ENCODE data around the gene OLFML1.
"Not testable (repeated sequence)": the region's sequence is repeated elsewhere in the genome, so short reads cannot be mapped to it uniquely, and the experiment has no call there.

Gene OLFML1

DNA sequence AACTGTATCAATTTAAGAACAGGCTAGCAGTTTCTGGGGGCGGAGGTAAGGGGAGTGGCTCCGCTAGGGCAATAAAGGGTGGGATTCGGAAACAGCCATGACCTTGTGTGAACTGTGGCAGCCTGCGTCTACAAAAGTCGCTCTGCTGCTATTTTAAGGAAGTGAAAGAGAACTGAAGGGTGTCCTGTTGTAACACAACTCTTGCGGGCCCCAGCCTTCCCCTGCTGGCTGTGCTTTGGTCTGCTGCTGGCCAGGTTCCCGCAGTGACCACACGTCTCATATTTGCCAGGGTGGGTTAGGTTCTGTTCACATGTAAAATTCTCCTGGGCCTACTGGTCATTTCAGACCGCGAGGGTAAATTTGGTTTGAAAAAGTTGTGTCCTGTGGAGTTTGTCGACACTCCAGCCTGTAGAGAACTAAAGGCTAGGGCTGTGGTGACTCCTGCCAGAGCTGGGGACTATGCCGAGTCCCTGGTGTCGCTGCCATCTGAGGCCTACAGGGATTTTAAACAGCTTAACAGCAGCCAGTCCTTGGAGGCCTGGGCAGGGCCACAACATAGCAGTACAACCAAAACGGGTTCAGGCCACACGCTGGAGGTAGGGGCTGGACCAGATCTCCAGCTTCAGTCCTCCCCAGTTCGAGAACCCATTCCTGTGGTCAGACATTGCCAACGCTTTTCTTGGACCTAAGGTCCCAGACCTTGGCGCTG, 27.4 kb downstream of the OLFML1 start:
- DNase-seq (ENCODE audit: low read depth, low spot score), result no peak

DNA sequence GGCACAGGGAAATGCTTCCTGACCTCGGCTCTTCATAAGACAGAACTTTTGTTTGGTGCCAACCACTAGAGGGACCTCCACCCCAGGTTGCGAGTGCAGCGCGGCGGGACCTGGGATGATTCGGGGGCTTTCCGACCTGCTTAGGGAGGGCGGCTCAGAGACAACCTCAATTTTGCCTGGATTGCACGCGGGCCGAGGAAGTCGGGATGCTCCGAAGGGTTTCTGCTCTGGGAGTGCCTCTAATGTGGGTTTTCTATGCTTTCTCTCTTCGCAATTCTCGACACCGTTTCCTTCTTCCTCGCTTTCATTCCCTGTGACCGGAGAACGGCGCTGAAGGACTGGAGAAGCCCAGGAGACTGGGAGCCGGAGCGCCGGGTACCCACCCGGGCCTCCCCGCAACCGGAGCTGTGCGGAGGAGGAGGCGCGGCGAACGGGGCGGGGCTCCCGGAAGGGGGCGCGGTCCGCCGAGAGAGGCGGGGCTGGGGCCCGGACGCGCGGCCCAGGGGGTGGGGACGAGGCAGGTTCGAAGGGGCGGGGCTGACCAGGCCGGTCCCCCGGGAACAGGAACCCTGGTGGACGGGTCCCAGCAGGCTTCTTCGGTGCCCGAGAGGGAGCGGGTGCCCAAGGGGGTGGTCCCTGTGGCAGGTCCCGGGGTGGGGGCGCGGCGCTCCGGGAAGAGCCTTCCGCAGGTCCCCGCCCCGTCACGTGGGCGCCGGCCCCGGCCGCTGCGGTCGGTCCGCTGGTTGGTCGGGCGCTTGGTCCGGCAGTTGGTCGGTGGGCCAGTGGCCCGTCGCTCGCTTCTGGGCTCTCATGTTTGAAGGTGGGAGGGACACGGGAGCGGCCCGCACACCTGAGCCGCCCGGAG, 28.2 kb downstream of the OLFML1 start, which contains the start of gene PPFIBP2:
TSS of gene PPFIBP2 (plus strand) at position 766 of the 865 bp plus-strand sequence. CDS start 35,477 bp downstream, outside the sequence.
- no peak for DNase-seq (ENCODE audit: low read depth, low spot score)

DNA sequence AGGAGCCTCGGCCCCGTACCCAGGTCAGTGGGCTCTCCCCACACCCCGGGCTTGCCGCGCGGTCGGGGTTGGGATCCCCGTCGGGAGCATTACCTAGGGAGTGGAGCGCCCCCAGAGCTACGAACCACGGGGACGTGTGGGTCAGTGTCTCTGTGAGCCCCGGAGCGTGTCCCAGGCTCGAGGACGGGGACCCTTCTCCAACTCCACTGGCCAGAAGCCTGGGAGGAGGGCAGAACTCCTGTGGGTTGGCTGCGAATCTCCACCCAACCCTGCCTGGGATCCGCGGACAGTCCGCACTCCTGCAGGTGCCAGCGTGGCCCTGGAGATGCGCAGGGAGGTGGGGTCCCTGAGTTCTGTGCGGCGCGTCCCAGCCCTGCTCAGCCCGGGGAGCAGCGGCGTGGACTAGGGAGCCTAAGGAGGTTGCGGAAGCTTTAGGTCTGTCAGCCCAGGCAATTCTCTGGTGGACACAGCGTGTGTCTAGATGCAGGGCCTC, 28.8 kb downstream of the OLFML1 start:
- DNase-seq (ENCODE audit: low read depth, low spot score), result no peak

GRCh38 chr11:7515447-7515886, 30.2 kb downstream of the OLFML1 start:
- DNase-seq (ENCODE audit: low read depth, low spot score), result no peak

DNA sequence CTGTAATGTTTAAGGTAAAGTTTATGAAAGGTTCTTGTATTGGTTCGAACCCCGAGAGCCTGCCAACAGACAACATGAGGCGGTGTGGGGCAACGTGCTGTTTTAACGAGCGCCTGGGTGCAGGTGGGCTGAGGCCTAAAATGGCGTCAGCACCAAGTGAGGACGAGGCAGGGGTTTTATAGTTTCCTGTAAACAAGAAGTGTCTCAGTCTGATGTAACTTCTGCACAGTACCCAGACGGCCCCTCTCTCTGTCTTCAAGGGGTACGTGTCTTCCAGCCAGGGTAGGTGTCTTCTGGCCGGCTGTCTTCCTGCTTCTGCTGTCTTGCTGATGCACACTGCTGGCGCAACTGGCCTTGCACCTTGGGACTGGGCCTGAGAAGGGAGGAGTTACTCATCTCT, 31.2 kb downstream of the OLFML1 start:
- DNase-seq (ENCODE audit: low read depth, low spot score), result no peak

DNA sequence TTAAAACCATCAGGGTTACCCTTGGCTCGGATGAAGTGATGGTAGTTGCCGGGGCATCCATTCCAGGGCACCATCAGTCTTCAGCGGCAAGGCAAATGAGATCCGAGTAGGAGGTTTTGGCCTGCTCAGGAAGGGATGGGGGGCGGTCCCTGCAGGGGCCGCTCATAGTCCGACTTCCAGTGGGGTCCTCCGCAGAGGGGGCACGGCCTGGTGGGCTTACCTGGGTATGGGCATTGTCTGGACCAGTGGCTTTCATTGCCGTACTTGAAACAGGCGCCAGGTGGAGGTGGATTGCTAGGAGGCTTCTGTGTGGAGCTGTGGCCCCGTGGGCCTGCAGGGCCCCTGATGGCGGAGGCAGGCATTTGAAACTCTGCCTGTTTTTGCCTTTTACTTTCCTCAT, 32.4 kb downstream of the OLFML1 start:
- DNase-seq (ENCODE audit: low read depth, low spot score), result not testable (repeated sequence)

DNA sequence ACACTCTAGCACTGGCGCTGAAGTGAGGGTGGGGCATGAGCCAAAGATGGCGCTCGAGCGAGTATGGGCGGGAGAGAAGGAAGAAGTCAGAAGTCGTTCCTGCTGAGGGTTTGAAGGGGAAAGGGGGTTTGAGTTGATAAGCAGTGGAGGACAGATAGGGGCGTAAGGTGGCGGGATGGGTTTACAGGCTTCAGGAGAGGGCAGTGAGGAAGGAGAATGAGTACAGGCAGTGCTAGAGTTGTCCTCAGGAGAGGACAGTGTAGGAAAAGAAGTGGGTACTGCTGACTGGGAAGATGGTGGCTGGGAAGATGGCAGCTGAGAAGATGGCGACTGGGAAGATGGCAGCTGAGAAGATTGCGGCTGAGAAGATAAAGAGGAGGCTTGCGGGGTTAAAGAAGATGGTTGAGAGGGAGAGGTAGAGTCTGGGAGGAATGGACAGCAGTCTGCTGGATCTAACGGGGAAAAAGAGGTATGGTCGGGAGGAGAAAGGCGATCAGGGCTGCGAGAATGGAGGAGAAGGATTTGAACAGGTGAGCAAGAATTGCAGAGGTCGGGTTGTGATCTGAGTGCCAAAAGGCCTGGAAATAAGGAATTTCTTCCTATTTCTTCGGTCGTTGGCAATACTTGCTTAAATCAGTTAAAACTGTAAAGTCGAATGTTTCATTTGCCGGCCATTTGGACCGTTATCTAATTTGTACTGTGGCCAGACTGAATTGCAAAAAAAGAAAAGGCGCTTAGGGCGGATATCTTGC, 33.7 kb downstream of the OLFML1 start:
- DNase-seq (ENCODE audit: low read depth, low spot score), result no peak

DNA sequence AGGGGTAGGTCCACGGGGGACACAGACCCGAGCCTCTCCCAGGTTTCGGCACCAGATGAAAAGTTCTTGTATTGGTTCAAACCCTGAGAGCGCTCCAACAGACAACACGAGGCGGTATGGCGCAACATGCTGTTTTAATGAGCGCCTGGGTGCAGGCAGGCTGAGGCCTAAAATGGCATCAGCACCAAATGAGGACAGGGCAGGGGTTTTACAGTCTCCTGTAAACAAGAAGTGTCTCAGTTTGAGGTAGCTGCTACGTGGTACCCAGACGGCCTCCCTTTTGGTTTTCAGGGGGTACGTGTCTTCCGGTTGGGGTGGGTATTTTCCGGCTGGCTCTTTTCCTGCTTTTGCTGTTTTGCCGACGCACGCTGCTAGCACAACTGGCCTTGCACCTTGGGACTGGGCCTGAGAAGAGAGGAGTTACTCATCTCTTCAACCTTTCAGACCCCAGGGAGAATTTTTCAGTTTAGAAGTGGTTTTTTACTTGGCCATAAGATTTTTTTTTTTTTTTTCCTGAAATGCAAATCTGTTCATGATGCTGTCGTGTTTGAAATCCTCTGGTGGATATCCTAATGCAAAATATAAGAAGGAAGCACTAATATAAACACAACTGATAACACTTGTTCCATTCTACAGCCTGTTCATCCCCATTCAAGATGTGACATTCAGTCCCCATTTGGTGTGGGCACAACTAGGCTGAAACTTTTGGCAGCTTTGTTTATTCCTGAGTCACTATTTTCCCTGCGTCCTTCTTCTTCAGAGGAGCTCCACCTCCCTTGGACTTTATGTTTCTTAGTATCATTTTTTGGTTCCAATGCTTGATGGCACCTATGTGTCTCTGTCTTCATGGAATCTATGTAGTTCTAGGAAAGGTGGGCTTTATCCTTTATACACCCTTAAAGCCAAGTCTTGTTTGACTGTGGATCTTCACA, 35.0 kb downstream of the OLFML1 start:
- DNase-seq (ENCODE audit: low read depth, low spot score), result no peak

GRCh38 chr11:7520981-7521487, 35.7 kb downstream of the OLFML1 start:
- DNase-seq (ENCODE audit: low read depth, low spot score), result no peak

DNA sequence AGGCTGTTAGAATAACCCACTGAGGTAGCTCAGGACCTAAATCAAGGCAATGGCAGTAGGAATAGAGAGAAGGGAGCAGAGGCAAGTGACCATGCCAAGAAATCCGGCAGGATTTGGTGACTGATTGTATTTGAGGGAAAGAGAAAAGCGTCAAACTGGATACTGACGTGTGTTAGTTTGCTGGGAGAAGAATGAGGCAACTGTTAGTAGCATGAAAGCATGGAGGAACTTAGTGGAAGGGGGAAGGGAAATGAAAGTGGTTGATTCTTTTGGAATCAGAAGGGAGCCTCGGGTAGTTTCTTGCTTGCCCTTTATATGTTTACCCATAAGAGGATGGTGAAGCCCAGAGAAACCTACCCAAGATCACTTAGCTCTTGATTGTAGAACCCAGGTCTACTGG, 36.8 kb downstream of the OLFML1 start:
- no peak for DNase-seq (ENCODE audit: low read depth, low spot score)

GRCh38 chr11:7522546-7522945, 37.2 kb downstream of the OLFML1 start:
- DNase-seq (ENCODE audit: low read depth, low spot score), result no peak

DNA sequence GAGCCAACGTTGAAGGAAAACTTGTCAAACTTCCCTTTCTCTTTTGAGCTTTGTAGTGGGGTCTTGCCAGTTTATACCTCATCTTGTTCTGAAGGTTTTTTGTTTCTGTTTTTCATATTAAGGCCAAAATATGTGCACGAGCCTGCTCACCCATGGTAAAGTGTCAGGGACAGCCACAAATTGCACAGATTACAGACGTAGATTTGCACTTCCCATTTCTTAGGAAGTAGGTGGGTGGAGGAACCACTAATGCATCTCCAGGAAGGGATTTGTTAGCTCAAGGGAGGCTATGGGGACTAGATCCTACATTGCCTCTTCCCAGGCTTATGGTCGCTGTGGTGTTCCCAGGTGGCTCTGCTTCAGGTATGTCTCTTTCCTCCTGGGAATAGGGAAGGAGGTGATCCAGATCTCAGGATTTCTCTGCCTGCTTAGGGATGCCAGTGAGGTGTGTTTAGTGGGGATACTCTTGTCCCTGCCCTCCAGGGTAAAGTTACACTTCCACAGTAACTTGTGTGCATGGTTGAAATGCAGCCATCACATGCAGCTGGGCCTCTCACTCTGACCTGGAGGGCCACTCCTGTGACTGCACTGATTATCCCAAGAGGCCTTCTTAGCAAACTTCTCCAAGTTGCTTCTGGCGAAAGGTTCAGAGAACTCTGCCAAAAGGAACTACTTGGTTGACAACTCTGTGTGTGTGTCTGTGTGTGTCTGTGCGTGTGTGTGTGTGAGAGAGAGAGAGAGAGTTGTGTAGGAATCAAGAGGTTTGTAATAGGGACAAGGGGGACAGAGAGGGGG, 38.3 kb downstream of the OLFML1 start:
- no peak for DNase-seq (ENCODE audit: low read depth, low spot score)

DNA sequence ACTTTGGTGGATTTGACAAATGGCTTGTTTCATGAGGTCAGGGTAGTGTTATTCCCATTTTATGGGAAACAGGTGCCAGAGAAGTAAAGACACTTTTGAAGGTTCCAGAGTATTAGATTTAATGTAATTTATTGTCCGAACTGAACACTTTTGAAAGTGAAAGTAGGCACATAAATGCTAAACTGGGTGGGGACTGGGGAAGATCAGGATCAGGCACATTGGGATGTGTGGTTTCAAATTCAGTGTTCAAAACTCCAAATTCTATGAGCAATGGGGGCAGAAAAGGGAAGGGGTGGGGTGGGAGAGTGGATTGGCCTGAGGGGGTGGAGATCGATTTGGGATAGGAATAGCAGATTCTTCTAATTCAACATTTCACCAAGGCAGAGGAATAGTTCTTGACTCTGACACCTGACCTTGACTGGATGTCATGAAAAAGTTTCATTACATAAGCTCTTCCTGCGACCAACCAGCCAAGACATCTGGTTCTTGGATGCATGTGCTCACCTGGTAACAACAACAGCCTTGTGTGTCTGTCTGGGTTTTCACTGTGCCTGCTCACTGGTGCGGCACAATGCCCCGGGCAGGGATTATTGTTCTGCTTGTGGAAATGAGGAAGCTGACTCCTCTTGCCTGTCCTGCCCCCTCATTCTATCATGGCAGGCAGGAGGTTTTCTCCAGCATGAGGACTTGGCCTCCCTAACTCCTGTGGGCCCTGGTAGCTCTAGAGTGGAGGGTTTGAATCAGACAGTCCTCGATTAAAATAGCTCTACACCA, 39.3 kb downstream of the OLFML1 start:
- no peak for DNase-seq (ENCODE audit: low read depth, low spot score)

- no peak for DNase-seq (ENCODE audit: low read depth, low spot score)
Measured at GRCh38 chr11:7525424-7525823, 40.1 kb downstream of the OLFML1 start.

DNA sequence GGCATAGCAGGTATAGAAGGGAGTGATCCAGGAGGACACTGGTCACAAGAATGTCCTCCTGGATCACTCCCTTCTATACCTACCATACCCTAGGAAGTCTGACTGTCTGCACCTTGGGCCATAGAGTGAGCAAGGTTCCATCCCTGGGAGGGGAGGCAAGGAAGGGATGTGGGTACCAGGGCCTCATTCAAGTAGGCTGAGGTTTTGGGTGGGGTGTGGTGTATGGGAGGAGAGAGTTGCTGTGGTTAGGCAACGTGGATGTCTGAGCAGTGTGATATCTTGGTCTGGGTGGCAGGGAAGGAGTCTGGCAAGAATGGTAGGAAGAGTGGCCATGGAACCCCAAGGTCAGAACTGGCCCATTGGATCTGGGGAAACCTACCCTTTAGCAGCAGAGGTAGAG, 41.7 kb downstream of the OLFML1 start:
- DNase-seq (ENCODE audit: low read depth, low spot score), result no peak

GRCh38 chr11:7528514-7529049, 43.3 kb downstream of the OLFML1 start:
- DNase-seq (ENCODE audit: low read depth, low spot score), result no peak

DNA sequence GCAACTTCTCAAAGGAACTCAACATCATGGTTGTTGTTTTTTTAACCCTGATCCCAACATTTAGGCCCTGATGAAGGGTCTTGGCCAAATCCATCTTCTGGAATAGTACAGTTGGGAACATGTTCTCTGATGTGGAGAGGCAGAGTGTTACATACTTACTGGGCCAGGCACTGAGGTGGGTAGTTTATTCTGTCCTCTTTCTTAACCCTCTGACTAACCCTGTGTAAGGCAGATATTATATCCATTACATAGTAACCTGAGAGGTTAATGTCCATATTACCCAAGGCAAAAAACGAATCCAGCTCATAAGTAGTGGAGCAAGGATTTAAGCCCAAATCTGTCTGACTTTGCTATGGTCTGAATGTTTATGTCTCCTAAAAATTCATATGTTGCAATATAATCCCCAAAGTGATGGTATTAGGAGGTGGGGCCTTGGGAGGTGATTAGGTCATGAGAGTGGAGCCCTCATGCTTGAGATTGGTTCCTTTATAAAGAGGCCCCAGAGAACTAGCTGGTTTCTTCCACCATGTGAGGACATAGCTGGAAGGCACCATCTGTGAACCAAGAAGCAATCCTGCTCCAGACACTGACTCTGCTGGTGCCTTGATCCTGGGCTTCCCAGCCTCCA, 44.8 kb downstream of the OLFML1 start:
- DNase-seq (ENCODE audit: low read depth, low spot score), result no peak

- DNase-seq (ENCODE audit: low read depth, low spot score), result no peak
Measured at GRCh38 chr11:7531011-7531410, 45.7 kb downstream of the OLFML1 start.

All from brain pericyte (primary cell).